HEK293 (cell line): ENCODE measurements around the gene COQ8A.
A peak's percentile ranks its signal among the peaks of the same experiment; 100 is the strongest.

Experiments
- CTCF ChIA-PET: fragments of 350-600 bp; formaldehyde crosslinking; extraction: SDS; loops from one replicate; lab custom pipeline; 2021; ENCODE audit warnings: antibody characterized with exemption; lab: Yijun Ruan, JAX
- POLR2A ChIA-PET: fragments of 300-600 bp; formaldehyde crosslinking; extraction: SDS; loops from one replicate; lab custom pipeline; 2020; ENCODE audit warnings: antibody characterized with exemption, inconsistent platforms; lab: Yijun Ruan, JAX
- H3K27ac ChIP-seq: fragments of 200-500 bp; sonication (Bioruptor generic); 2 replicates; pipeline ENCODE4 v1.5.1; 2014; ENCODE audit warnings: low read depth, low read length, control low read depth, inconsistent platforms; ENCODE audit errors: extremely low read depth
- H3K36me3 ChIP-seq, 2 experiments: fragments of 200-500 bp in 1 of 2; sonication (Bioruptor generic) in 1 of 2; 1 replicate in 1 of 2; 2 replicates in 1 of 2; pipeline ENCODE4 v1.5.1; 2014 to 2017; ENCODE audit warnings: inconsistent platforms in 2 of 2, low read length in 2 of 2; ENCODE audit not compliant: control insufficient read depth in 2 of 2, insufficient read depth in 1 of 2
- H3K4me1 ChIP-seq: fragments of 200-500 bp; sonication (Bioruptor generic); 2 replicates; pipeline ENCODE4 v1.5.1; 2014; ENCODE audit warnings: mild to moderate bottlenecking, low read length, inconsistent platforms; ENCODE audit not compliant: control insufficient read depth, insufficient read depth
- H3K4me3 ChIP-seq: 2 replicates; pipeline ENCODE4 v1.5.1; 2011; ENCODE audit warnings: low read depth, mild to moderate bottlenecking, control low read depth, low read length, moderate library complexity
- H3K9me3 ChIP-seq: fragments of 200-500 bp; sonication (Bioruptor generic); 2 replicates; pipeline ENCODE4 v1.5.1; 2014; ENCODE audit warnings: low read depth, low read length, inconsistent platforms; ENCODE audit not compliant: control insufficient read depth, insufficient read depth
- HOXC10 ChIP-seq: sonication (generic); formaldehyde crosslinking; IDR thresholded peaks from 2 replicates; pipeline ENCODE4 v1.8.1; 2023; ENCODE audit warnings: mild to moderate bottlenecking, missing genetic modification reagents
- PRDM1 ChIP-seq: fragments of 450-650 bp; formaldehyde crosslinking; IDR thresholded peaks from 2 replicates; pipeline ENCODE4; 2016; ENCODE audit warnings: missing biosample characterization, missing genetic modification characterization
- RBAK ChIP-seq: fragments of 450-650 bp; formaldehyde crosslinking; IDR thresholded peaks from 2 replicates; pipeline ENCODE4 v1.5.1; 2016; ENCODE audit warnings: missing biosample characterization, missing genetic modification characterization
- SALL2 ChIP-seq: fragments of 450-650 bp; formaldehyde crosslinking; IDR thresholded peaks from 2 replicates; pipeline ENCODE4 v1.5.0; 2017; ENCODE audit warnings: missing biosample characterization, mild to moderate bottlenecking, missing genetic modification characterization, borderline replicate concordance
- SCRT2 ChIP-seq: fragments of 450-650 bp; formaldehyde crosslinking; IDR thresholded peaks from 2 replicates; pipeline ENCODE4 v1.5.1; 2016; ENCODE audit warnings: missing biosample characterization, missing genetic modification characterization
- ZFHX2 ChIP-seq: fragments of 450-650 bp; formaldehyde crosslinking; conservative IDR thresholded peaks from 2 replicates; pipeline ENCODE4 v1.5.1; 2016; ENCODE audit warnings: missing biosample characterization, missing genetic modification characterization
- ZNF157 ChIP-seq: fragments of 450-650 bp; formaldehyde crosslinking; IDR thresholded peaks from 2 replicates; pipeline ENCODE4 v1.5.1; 2016; ENCODE audit warnings: missing biosample characterization, missing genetic modification characterization
- ZNF169 ChIP-seq: fragments of 450-650 bp; formaldehyde crosslinking; IDR thresholded peaks from 2 replicates; pipeline ENCODE4 v1.5.1; 2016; ENCODE audit warnings: missing biosample characterization, missing genetic modification characterization
- ZNF184 ChIP-seq: fragments of 450-650 bp; IDR thresholded peaks from 2 replicates; pipeline ENCODE4 v1.5.1; 2018; ENCODE audit warnings: missing biosample characterization, mild to moderate bottlenecking, missing genetic modification characterization
- ZNF19 ChIP-seq: fragments of 450-650 bp; formaldehyde crosslinking; IDR thresholded peaks from 2 replicates; pipeline ENCODE4; 2016; ENCODE audit warnings: missing biosample characterization, missing genetic modification characterization, low read depth
- ZNF341 ChIP-seq: fragments of 450-650 bp; formaldehyde crosslinking; IDR thresholded peaks from 2 replicates; pipeline ENCODE4; 2016; ENCODE audit warnings: low read depth, missing biosample characterization, missing genetic modification characterization
- ZNF404 ChIP-seq: fragments of 450-650 bp; formaldehyde crosslinking; IDR thresholded peaks from 2 replicates; pipeline ENCODE4 v1.5.1; 2017; ENCODE audit warnings: missing biosample characterization, missing genetic modification characterization
- ZNF621 ChIP-seq: fragments of 450-650 bp; formaldehyde crosslinking; IDR thresholded peaks from 2 replicates; pipeline ENCODE4 v1.5.1; 2017; ENCODE audit warnings: missing biosample characterization, missing genetic modification characterization
- TF ChIP-seq, protein P1 (sequence below): fragments of 450-650 bp; formaldehyde crosslinking; IDR thresholded peaks from 2 replicates; pipeline ENCODE4 v1.5.1; 2016; ENCODE audit warnings: missing biosample characterization, missing genetic modification characterization
- TF ChIP-seq, protein P2 (sequence below): fragments of 450-650 bp; formaldehyde crosslinking; IDR thresholded peaks from 2 replicates; pipeline ENCODE4 v1.5.1; 2016; ENCODE audit warnings: missing biosample characterization, missing genetic modification characterization, low read depth
- TF ChIP-seq, protein P3 (sequence below): fragments of 450-650 bp; formaldehyde crosslinking; IDR thresholded peaks from 2 replicates; pipeline ENCODE4 v1.5.1; 2016; ENCODE audit warnings: missing biosample characterization, missing genetic modification characterization
- TF ChIP-seq, protein P4 (sequence below): fragments of 450-650 bp; formaldehyde crosslinking; IDR thresholded peaks from 2 replicates; pipeline ENCODE4 v1.5.1; 2016; ENCODE audit warnings: missing biosample characterization, missing genetic modification characterization

The COQ8A gene

DNA sequence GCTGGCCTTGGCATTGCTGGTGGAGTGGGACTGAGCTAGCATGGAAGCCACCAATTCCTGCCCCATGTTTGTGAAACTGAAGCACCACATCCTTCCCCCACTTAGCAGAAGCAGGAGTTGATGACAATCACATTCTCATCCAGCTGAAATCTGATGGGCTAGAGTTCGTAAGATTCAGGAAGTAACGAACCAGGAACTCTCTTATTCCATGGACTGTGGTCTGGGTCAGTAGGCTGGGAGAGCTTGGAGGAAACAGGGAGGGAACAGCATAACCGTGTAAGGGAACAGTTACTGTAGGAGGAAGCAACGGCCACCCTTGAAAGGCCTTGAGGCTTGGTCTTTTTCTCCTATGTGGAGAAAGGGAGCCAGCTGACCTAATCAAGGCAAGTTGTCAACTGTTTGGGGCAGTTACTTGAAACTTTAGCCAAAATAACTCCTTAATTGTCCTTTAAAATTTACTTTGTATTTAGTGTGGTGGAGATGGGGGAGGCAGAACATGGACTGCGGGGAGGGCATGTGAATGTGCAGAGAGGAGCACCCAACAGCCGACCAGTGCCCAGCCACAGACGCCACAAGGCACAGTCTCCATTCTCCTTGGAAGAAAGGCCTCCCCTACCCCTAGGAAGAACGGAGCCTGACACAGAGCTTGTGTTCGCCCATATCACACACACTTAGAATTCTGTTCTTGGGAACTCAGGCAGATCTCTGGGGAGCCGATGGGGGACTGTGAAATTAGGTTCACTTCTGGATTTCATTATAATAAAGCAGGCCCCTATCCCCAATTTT, 2.0 kb upstream of the COQ8A start (continued):
- TF ChIP-seq, protein P1, sequence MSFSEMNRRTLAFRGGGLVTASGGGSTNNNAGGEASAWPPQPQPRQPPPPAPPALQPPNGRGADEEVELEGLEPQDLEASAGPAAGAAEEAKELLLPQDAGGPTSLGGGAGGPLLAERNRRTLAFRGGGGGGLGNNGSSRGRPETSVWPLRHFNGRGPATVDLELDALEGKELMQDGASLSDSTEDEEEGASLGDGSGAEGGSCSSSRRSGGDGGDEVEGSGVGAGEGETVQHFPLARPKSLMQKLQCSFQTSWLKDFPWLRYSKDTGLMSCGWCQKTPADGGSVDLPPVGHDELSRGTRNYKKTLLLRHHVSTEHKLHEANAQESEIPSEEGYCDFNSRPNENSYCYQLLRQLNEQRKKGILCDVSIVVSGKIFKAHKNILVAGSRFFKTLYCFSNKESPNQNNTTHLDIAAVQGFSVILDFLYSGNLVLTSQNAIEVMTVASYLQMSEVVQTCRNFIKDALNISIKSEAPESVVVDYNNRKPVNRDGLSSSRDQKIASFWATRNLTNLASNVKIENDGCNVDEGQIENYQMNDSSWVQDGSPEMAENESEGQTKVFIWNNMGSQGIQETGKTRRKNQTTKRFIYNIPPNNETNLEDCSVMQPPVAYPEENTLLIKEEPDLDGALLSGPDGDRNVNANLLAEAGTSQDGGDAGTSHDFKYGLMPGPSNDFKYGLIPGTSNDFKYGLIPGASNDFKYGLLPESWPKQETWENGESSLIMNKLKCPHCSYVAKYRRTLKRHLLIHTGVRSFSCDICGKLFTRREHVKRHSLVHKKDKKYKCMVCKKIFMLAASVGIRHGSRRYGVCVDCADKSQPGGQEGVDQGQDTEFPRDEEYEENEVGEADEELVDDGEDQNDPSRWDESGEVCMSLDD (tag by site-specific recombination): no peak
- TF ChIP-seq ZNF19 (no peak), ZNF157 (tag by site-specific recombination) (no peak), ZFHX2 (no peak), ZNF341 (tag by site-specific recombination) (peak; percentile 35; the same call in 1 of the 2 replicates), SCRT2 (tag by site-specific recombination) (no peak), RBAK (no peak)
- TF ChIP-seq, protein P2, sequence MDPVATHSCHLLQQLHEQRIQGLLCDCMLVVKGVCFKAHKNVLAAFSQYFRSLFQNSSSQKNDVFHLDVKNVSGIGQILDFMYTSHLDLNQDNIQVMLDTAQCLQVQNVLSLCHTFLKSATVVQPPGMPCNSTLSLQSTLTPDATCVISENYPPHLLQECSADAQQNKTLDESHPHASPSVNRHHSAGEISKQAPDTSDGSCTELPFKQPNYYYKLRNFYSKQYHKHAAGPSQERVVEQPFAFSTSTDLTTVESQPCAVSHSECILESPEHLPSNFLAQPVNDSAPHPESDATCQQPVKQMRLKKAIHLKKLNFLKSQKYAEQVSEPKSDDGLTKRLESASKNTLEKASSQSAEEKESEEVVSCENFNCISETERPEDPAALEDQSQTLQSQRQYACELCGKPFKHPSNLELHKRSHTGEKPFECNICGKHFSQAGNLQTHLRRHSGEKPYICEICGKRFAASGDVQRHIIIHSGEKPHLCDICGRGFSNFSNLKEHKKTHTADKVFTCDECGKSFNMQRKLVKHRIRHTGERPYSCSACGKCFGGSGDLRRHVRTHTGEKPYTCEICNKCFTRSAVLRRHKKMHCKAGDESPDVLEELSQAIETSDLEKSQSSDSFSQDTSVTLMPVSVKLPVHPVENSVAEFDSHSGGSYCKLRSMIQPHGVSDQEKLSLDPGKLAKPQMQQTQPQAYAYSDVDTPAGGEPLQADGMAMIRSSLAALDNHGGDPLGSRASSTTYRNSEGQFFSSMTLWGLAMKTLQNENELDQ (tag by site-specific recombination): no peak
- TF ChIP-seq, protein P3, sequence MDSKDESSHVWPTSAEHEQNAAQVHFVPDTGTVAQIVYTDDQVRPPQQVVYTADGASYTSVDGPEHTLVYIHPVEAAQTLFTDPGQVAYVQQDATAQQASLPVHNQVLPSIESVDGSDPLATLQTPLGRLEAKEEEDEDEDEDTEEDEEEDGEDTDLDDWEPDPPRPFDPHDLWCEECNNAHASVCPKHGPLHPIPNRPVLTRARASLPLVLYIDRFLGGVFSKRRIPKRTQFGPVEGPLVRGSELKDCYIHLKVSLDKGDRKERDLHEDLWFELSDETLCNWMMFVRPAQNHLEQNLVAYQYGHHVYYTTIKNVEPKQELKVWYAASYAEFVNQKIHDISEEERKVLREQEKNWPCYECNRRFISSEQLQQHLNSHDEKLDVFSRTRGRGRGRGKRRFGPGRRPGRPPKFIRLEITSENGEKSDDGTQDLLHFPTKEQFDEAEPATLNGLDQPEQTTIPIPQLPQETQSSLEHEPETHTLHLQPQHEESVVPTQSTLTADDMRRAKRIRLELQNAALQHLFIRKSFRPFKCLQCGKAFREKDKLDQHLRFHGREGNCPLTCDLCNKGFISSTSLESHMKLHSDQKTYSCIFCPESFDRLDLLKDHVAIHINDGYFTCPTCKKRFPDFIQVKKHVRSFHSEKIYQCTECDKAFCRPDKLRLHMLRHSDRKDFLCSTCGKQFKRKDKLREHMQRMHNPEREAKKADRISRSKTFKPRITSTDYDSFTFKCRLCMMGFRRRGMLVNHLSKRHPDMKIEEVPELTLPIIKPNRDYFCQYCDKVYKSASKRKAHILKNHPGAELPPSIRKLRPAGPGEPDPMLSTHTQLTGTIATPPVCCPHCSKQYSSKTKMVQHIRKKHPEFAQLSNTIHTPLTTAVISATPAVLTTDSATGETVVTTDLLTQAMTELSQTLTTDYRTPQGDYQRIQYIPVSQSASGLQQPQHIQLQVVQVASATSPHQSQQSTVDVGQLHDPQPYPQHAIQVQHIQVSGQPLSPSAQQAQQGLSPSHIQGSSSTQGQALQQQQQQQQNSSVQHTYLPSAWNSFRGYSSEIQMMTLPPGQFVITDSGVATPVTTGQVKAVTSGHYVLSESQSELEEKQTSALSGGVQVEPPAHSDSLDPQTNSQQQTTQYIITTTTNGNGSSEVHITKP (tag by site-specific recombination): no peak

DNA sequence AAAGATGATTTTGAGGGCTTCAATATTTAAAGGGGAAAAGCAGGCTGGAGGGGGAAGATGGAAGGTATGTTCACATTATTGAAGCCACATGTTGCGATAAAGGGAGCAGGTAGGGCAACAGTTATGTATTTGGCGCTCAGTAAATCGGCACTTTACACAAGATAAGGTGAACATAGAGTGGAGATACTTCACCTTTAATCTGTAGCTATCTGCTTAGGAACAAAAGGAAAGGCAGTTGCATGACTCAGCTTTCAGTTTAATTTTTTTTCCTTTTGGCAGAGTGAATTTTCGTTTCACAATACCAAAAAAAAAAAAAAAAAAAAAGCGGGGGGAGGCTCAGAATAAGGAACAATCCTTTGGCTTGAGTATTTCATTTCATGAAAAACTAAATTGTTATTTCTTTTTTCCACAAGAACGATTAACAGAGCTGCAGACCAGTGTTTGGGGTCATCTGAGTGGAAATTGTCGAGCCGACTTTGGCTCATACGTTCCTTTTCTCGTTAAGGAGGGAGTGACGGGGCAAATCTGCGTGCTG, 1.1 kb upstream of the COQ8A start:
- ChIA-PET CTCF (interaction anchor here (0.5 kb wide), 1 partner anchor 313 kb away, joined by 3 read pairs; no protein-coding TSS in a partner anchor), POLR2A (interaction anchor here (0.6 to 1.5 kb wide), 13 partner anchors 8 to 756 kb away, joined by 3 to 9 read pairs (median 5); partner anchors contain the start of gene PARP1)
- Histone ChIP-seq H3K36me3 (no peaks in the 10 kb centered on the region; a peak in 1 of 3 replicates), H3K27ac (peak overlapping the region; percentile 85), H3K4me3 (peak overlapping the region; percentile 45), H3K4me1 (peaks cover 4% of the 10 kb centered on the region), H3K9me3 (no peaks in the 10 kb centered on the region)
- 0 out of 2 replicates have a peak, but pooled peaks have one; percentile 13 for TF ChIP-seq ZNF184 (tag by site-specific recombination)
- TF ChIP-seq PRDM1 (tag by site-specific recombination): peak; percentile 36; the same call in 1 of the 2 replicates
- TF ChIP-seq ZNF341 (tag by site-specific recombination): no peak
- no peak for TF ChIP-seq SALL2 (tag by site-specific recombination)
- 0 out of 2 replicates have a peak, but pooled peaks have one; percentile 14 for TF ChIP-seq HOXC10 (CRISPR knock-in tag)
- TF ChIP-seq ZNF404 (tag by site-specific recombination): no peak
- TF ChIP-seq ZNF621 (tag by site-specific recombination): no peak
- TF ChIP-seq, protein P4, sequence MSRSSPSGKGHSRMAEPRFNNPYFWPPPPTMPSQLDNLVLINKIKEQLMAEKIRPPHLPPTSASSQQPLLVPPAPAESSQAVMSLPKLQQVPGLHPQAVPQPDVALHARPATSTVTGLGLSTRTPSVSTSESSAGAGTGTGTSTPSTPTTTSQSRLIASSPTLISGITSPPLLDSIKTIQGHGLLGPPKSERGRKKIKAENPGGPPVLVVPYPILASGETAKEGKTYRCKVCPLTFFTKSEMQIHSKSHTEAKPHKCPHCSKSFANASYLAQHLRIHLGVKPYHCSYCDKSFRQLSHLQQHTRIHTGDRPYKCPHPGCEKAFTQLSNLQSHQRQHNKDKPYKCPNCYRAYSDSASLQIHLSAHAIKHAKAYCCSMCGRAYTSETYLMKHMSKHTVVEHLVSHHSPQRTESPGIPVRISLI: peak; percentile 96
- TF ChIP-seq ZNF169 (tag by site-specific recombination): no peak
- TF ChIP-seq, all 188 proteins: peak for 4
